ENCODE measurements around the gene CCDC40.

GRCh38 chr17:80083136-80083661, 46.8 kb downstream of the CCDC40 start:
- TF ChIP-seq EZH2 (IDR thresholded peaks at IDR 0.05; ENCODE audit: insufficient read depth, poor library complexity, severe bottlenecking) (no peak), EZH2phosphoT487 (IDR thresholded peaks at IDR 0.05; ENCODE audit: insufficient read depth, low read depth) (no peak)

All from GM23248 (cell line).